Endothelial cell of umbilical vein (primary cell): ENCODE measurements around the gene GYPC. TPM values are rescaled to one million over a fixed set of nuclear protein-coding genes. Genes with fewer than 3 reads are reported as not detected.

ENCODE experiments used
- BruUV-seq: library from RNA; stranded (reverse); fragments of 400-500 nt; replicated peaks from 2 replicates; lab custom pipeline; 2021; lab: Mats Ljungman, UMichigan
- CTCF ChIA-PET: fragments of 300-600, 350-600 bp; sonication (Branson Sonifier 250); formaldehyde crosslinking; loops from one replicate; lab custom pipeline; 2021; ENCODE audit warnings: antibody characterized with exemption, inconsistent platforms; lab: Charles Lee
- POLR2A ChIA-PET: fragments of 300-600, 350-600 bp; sonication (Branson Sonifier 250); formaldehyde crosslinking; loops from one replicate; lab custom pipeline; 2021; ENCODE audit warnings: antibody characterized with exemption, inconsistent platforms; lab: Charles Lee
- DNase-seq: peaks from one replicate; pipeline ENCODE4 v3.0.0-alpha.2; 2011; ENCODE audit warnings: low read depth, low spot score
- FAIRE-seq: peaks from 2 replicates; lab custom pipeline; 2011; peaks lifted over from hg19 to GRCh38; lab: Jason Lieb, UNC
- H2AFZ ChIP-seq: 2 replicates; pipeline ENCODE4 v1.6.0; 2012; ENCODE audit warnings: low read depth, low read length, control low read depth, inconsistent platforms
- H3K27ac ChIP-seq: 2 replicates; pipeline ENCODE4 v1.5.1; 2011; ENCODE audit warnings: low read depth, mild to moderate bottlenecking, control low read depth, low read length, moderate library complexity; ENCODE audit not compliant: insufficient read depth
- H3K27me3 ChIP-seq, 2 experiments: 2 replicates each; pipeline versions ENCODE4 v1.6.0 to v1.6.1; 2011; ENCODE audit warnings: low read length in 2 of 2, mixed read lengths in 1 of 2; ENCODE audit not compliant: control insufficient read depth in 2 of 2, insufficient read depth in 2 of 2
- H3K36me3 ChIP-seq, 2 experiments: 2 replicates in 1 of 2; 3 replicates in 1 of 2; pipeline ENCODE4 v1.5.1; 2011; ENCODE audit warnings: low read length in 2 of 2, mild to moderate bottlenecking in 1 of 2, moderate library complexity in 1 of 2; ENCODE audit not compliant: control insufficient read depth in 2 of 2, insufficient read depth in 2 of 2; ENCODE audit errors: extremely low read depth in 1 of 2
- H3K4me1 ChIP-seq: 3 replicates; pipeline ENCODE4 v1.5.1; 2011; ENCODE audit warnings: mild to moderate bottlenecking, low read length; ENCODE audit not compliant: control insufficient read depth, insufficient read depth; ENCODE audit errors: extremely low read depth
- H3K4me2 ChIP-seq: 2 replicates; pipeline ENCODE4 v1.6.1; 2011; ENCODE audit warnings: low read length, control low read depth, mixed read lengths; ENCODE audit not compliant: insufficient read depth
- H3K4me3 ChIP-seq, 3 experiments: fragments of 200-600 bp in 1 of 3; sonication (generic), shearing (Covaris generic) in 1 of 3; replicated peaks in 1 of 3; 2 replicates each; pipeline ENCODE4 v1.5.1; 2011 to 2016; ENCODE audit warnings: control low read depth in 3 of 3, low read length in 3 of 3, mild to moderate bottlenecking in 2 of 3, inconsistent platforms in 1 of 3, low read depth in 1 of 3, moderate library complexity in 1 of 3; ENCODE audit not compliant: insufficient read depth in 1 of 3
- H3K79me2 ChIP-seq: 2 replicates; pipeline ENCODE4 v1.6.0; 2012; ENCODE audit warnings: low read length, inconsistent platforms; ENCODE audit not compliant: control insufficient read depth, insufficient read depth
- H3K9ac ChIP-seq: replicated peaks from 2 replicates; pipeline ENCODE3; 2011; ENCODE audit warnings: low read length, control low read depth; ENCODE audit not compliant: insufficient read depth; ENCODE audit errors: extremely low read depth
- H3K9me1 ChIP-seq: replicated peaks from 3 replicates; pipeline ENCODE4 v1.6.0; 2011; ENCODE audit warnings: mild to moderate bottlenecking, low read length; ENCODE audit not compliant: control insufficient read depth, insufficient read depth; ENCODE audit errors: extremely low read depth
- H3K9me3 ChIP-seq: replicated peaks from 2 replicates; pipeline ENCODE4 v1.5.1; 2012; ENCODE audit warnings: low read length, inconsistent platforms; ENCODE audit not compliant: control insufficient read depth, insufficient read depth
- H4K20me1 ChIP-seq: replicated peaks from 2 replicates; pipeline ENCODE3; 2011; ENCODE audit warnings: mild to moderate bottlenecking, low read length; ENCODE audit not compliant: control insufficient read depth, insufficient read depth; ENCODE audit errors: extremely low read depth
- EZH2 ChIP-seq: IDR thresholded peaks from 2 replicates; pipeline ENCODE4 v1.6.1; 2012; ENCODE audit warnings: borderline replicate concordance, low read depth, mild to moderate bottlenecking, moderate library complexity, low read length, inconsistent platforms; ENCODE audit not compliant: severe bottlenecking
- FOS ChIP-seq: IDR thresholded peaks from 2 replicates; pipeline ENCODE4 v1.6.1; 2011; ENCODE audit warnings: mild to moderate bottlenecking, low read length, moderate library complexity, borderline replicate concordance; ENCODE audit not compliant: insufficient read depth
- GATA2 ChIP-seq: IDR thresholded peaks from 2 replicates; pipeline ENCODE4 v1.7.0; 2011; ENCODE audit warnings: low read depth, mild to moderate bottlenecking, moderate library complexity, mixed read lengths, low read length; ENCODE audit not compliant: insufficient read length, insufficient read depth
- JUN ChIP-seq: IDR thresholded peaks from 2 replicates; pipeline ENCODE4 v1.6.1; 2011; ENCODE audit warnings: borderline replicate concordance, low read depth; ENCODE audit not compliant: insufficient read length, insufficient read depth
- MAX ChIP-seq: IDR thresholded peaks from 2 replicates; pipeline ENCODE4 v1.6.1; 2011; ENCODE audit not compliant: insufficient read depth, insufficient read length
- MYC ChIP-seq: IDR thresholded peaks from one replicate; pipeline ENCODE4 v1.6.1; 2011; ENCODE audit warnings: mild to moderate bottlenecking, low read depth, low read length
- POLR2A ChIP-seq: IDR thresholded peaks from 2 replicates; pipeline ENCODE4 v1.6.1; 2012; ENCODE audit warnings: low read depth, mild to moderate bottlenecking, control low read depth, low read length
- dilution Hi-C: fragments of 300-500 bp; cut with MboI; formaldehyde crosslinking; loops from one replicate; pipeline ENCODE4 v1.15.0; 2019; ENCODE audit warnings: low sequenced_read_pairs; ENCODE audit not compliant: extremely low pct_ligation_motif_present
- intact Hi-C: fragments of 100-400 bp; cut with micrococcal nuclease; formaldehyde crosslinking; loops from one replicate; pipeline ENCODE4 v1.10.0; 2022
- polyA plus RNA-seq, 4 experiments: library from polyadenylated mRNA; depleted of rRNA in 3 of 4; stranded (reverse) in 3 of 4; unstranded in 1 of 4; fragments of >200 nt; gene quantifications; 2 replicates each; pipeline versions ENCODE4 v1.2.1 to v1.2.3, GENCODE V29; 2011 to 2012; ENCODE audit warnings: missing spikeins in 1 of 4
- total RNA-seq: library from RNA; stranded (reverse); gene quantifications from 2 replicates; pipeline ENCODE4 v1.2.3, GENCODE V29; 2021
- TF ChIP-seq, protein P1 (sequence below), 2 donors: IDR thresholded peaks; 1 replicate in 1 of 2; 2 replicates in 1 of 2; pipeline ENCODE4 v1.5.1; 2011; ENCODE audit warnings: low read length in 2 of 2, mild to moderate bottlenecking in 2 of 2, moderate library complexity in 2 of 2, control low read depth in 1 of 2, inconsistent platforms in 1 of 2, low read depth in 1 of 2; ENCODE audit not compliant: insufficient read depth in 1 of 2; ENCODE audit errors: extremely low read depth in 1 of 2

The GYPC gene
- total and polyA plus RNA-seq, 2 donors (not counting 3 experiments of a cell fraction or from before 2014, with no cell fraction given) = 3.5 to 13.3 TPM

GRCh38 chr2:126660971-126661370 lies 5.0 kb downstream of the GYPC start:
- no peaks in the 10 kb centered on the region for H3K36me3 ChIP-seq

More at GRCh38 chr2:126660971-126661370, 5.0 kb downstream of the GYPC start:
- ChIA-PET POLR2A (no interaction called here), CTCF (no interaction called here)
- Histone ChIP-seq H3K4me2 (no peak overlapping the region), H3K27ac (no peak overlapping the region), H3K9me1 (no peaks in the 10 kb centered on the region), H3K9ac (no peak overlapping the region), H3K4me3 (no peak overlapping the region), H3K4me1 (peaks cover 28% of the 10 kb centered on the region), H3K9me3 (no peaks in the 10 kb centered on the region), H3K79me2 (no peaks in the 10 kb centered on the region), H2AFZ (no peak overlapping the region), H3K27me3 (no peaks in the 10 kb centered on the region), H4K20me1 (no peaks in the 10 kb centered on the region)
- TF ChIP-seq MAX (no peak), EZH2 (no peak), POLR2A (no peak), FOS (no peak), JUN (no peak), GATA2 (no peak), MYC (no peak)
- TF ChIP-seq, protein P1, sequence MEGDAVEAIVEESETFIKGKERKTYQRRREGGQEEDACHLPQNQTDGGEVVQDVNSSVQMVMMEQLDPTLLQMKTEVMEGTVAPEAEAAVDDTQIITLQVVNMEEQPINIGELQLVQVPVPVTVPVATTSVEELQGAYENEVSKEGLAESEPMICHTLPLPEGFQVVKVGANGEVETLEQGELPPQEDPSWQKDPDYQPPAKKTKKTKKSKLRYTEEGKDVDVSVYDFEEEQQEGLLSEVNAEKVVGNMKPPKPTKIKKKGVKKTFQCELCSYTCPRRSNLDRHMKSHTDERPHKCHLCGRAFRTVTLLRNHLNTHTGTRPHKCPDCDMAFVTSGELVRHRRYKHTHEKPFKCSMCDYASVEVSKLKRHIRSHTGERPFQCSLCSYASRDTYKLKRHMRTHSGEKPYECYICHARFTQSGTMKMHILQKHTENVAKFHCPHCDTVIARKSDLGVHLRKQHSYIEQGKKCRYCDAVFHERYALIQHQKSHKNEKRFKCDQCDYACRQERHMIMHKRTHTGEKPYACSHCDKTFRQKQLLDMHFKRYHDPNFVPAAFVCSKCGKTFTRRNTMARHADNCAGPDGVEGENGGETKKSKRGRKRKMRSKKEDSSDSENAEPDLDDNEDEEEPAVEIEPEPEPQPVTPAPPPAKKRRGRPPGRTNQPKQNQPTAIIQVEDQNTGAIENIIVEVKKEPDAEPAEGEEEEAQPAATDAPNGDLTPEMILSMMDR (IDR thresholded peaks at IDR 0.05; ENCODE audit: extremely low read depth in 1 of 2, insufficient read depth in 1 of 2, low read depth in 1 of 2, low read length in 2 of 2) = no peak
- DNase-seq (no peak), FAIRE-seq (no peak)
- dilution Hi-C loops = no loop called here
- intact Hi-C loops = no loop called here
- BruUV-seq = no TSS peak
